SK-N-SH (cell line): Measurements from ENCODE around the gene RPS6KB2. TPM values are rescaled to one million over a fixed set of nuclear protein-coding genes. Genes with fewer than 3 reads are reported as not detected.

Experiments
- CTCF ChIA-PET: fragments of 300-600, 350-600 bp; formaldehyde crosslinking; extraction: SDS; loops from one replicate; lab custom pipeline; 2021; lab: Yijun Ruan, JAX
- POLR2A ChIA-PET: fragments of 350-600 bp; sonication (Branson Sonifier 250); formaldehyde crosslinking; extraction: SDS; loops from one replicate; lab custom pipeline; 2020; ENCODE audit warnings: antibody characterized with exemption, inconsistent platforms; lab: Yijun Ruan, JAX
- DNase-seq: peaks from one replicate; pipeline ENCODE4 v3.0.0; 2012
- H2AFZ ChIP-seq: fragments of 200-600 bp; sonication (generic); 2 replicates; pipeline ENCODE4 v1.8.1; 2016; ENCODE audit warnings: antibody characterized with exemption, mild to moderate bottlenecking, low read depth
- H3F3A ChIP-seq: fragments of 200-600 bp; sonication (generic); replicated peaks from 2 replicates; pipeline ENCODE3; 2016; ENCODE audit warnings: antibody characterized with exemption, mild to moderate bottlenecking; ENCODE audit not compliant: insufficient read depth
- H3K27ac ChIP-seq, 2 experiments: fragments of 200-500 bp in 1 of 2; fragments of 200-600 bp in 1 of 2; sonication (Bioruptor generic) in 1 of 2; sonication (generic), shearing (Covaris generic) in 1 of 2; 2 replicates each; pipeline versions ENCODE4 v1.5.1 to v1.6.1; 2014 to 2016; ENCODE audit warnings: low read depth in 2 of 2, inconsistent platforms in 1 of 2, low read length in 1 of 2, mild to moderate bottlenecking in 1 of 2, mixed read lengths in 1 of 2
- H3K27me3 ChIP-seq: fragments of 200-600 bp; sonication (generic), shearing (Covaris generic); 2 replicates; pipeline ENCODE4 v1.6.1; 2016; ENCODE audit warnings: mixed run types; ENCODE audit not compliant: insufficient read depth
- H3K36me3 ChIP-seq, 2 experiments: fragments of 200-500 bp in 1 of 2; fragments of 200-600 bp in 1 of 2; sonication (Bioruptor generic) in 1 of 2; sonication (generic) in 1 of 2; replicated peaks in 1 of 2; 2 replicates each; pipeline versions ENCODE3 to v1.5.1; 2014 to 2016; ENCODE audit warnings: low read length in 1 of 2, mild to moderate bottlenecking in 1 of 2; ENCODE audit not compliant: insufficient read depth in 2 of 2, control insufficient read depth in 1 of 2
- H3K4me1 ChIP-seq, 2 experiments: fragments of 200-500 bp in 1 of 2; fragments of 200-600 bp in 1 of 2; sonication (Bioruptor generic) in 1 of 2; sonication (generic), shearing (Covaris generic) in 1 of 2; 2 replicates each; pipeline versions ENCODE4 v1.5.1 to v1.6.1; 2014 to 2016; ENCODE audit warnings: low read depth in 1 of 2, low read length in 1 of 2, mixed run types in 1 of 2; ENCODE audit not compliant: insufficient read depth in 2 of 2, control insufficient read depth in 1 of 2
- H3K4me2 ChIP-seq: fragments of 200-600 bp; sonication (generic), shearing (Covaris generic); 2 replicates; pipeline ENCODE4 v1.6.1; 2017; ENCODE audit warnings: mixed run types
- H3K4me3 ChIP-seq, 2 experiments: fragments of 200-500 bp in 1 of 2; fragments of 200-600 bp in 1 of 2; sonication (Bioruptor generic) in 1 of 2; sonication (generic), shearing (Covaris generic) in 1 of 2; 2 replicates each; pipeline versions ENCODE4 v1.5.1 to v1.8.1; 2014 to 2016; ENCODE audit warnings: low read depth in 2 of 2, inconsistent platforms in 1 of 2, low read length in 1 of 2, mild to moderate bottlenecking in 1 of 2, mixed read lengths in 1 of 2, moderate library complexity in 1 of 2
- H3K79me2 ChIP-seq: fragments of 200-600 bp; sonication (generic); 2 replicates; pipeline ENCODE4 v1.8.1; 2017; ENCODE audit warnings: mild to moderate bottlenecking; ENCODE audit not compliant: insufficient read depth
- H3K9ac ChIP-seq: fragments of 200-600 bp; sonication (generic); 2 replicates; pipeline ENCODE4 v1.6.1; 2017; ENCODE audit warnings: mixed run types
- H3K9me2 ChIP-seq: fragments of 200-600 bp; sonication (generic); 2 replicates; pipeline ENCODE4 v1.6.1; 2017; ENCODE audit warnings: mixed run types
- H3K9me3 ChIP-seq: fragments of 200-600 bp; sonication (generic); 2 replicates; pipeline ENCODE4 v1.6.1; 2017; ENCODE audit warnings: mixed run types, mild to moderate bottlenecking, moderate library complexity
- H4K20me1 ChIP-seq: fragments of 200-600 bp; sonication (generic); 2 replicates; pipeline ENCODE4 v1.6.1; 2017; ENCODE audit warnings: mild to moderate bottlenecking, mixed run types; ENCODE audit not compliant: insufficient read depth
- ELF1 ChIP-seq: IDR thresholded peaks from 2 replicates; pipeline ENCODE4 v1.4.0; 2012
- EP300 ChIP-seq, 2 experiments: IDR thresholded peaks; 2 replicates each; pipeline versions ENCODE4 v1.4.0 to v1.6.1; 2012; ENCODE audit warnings: borderline replicate concordance in 1 of 2, low read depth in 1 of 2, low read length in 1 of 2
- EZH2phosphoT487 ChIP-seq: fragments of 200-600 bp; sonication (generic); IDR thresholded peaks from 2 replicates; pipeline ENCODE4 v1.6.1; 2017; ENCODE audit warnings: low read depth, mixed run types, mild to moderate bottlenecking, antibody characterized with exemption, moderate library complexity, borderline replicate concordance
- FOXM1 ChIP-seq: IDR thresholded peaks from 2 replicates; pipeline ENCODE4 v1.4.0; 2012; ENCODE audit warnings: low read depth, mild to moderate bottlenecking
- GABPA ChIP-seq: IDR thresholded peaks from 2 replicates; pipeline ENCODE4 v1.4.0; 2012; ENCODE audit warnings: low read depth, mild to moderate bottlenecking
- GATA2 ChIP-seq: sonication (generic); formaldehyde crosslinking; IDR thresholded peaks from 2 replicates; pipeline ENCODE4 v1.5.0; 2020; ENCODE audit warnings: mild to moderate bottlenecking, missing genetic modification reagents
- JUND ChIP-seq: IDR thresholded peaks from 2 replicates; pipeline ENCODE4 v1.4.0; 2012
- MEF2A ChIP-seq: IDR thresholded peaks from 2 replicates; pipeline ENCODE4 v1.4.0; 2012; ENCODE audit warnings: low read depth, borderline replicate concordance
- NRF1 ChIP-seq: IDR thresholded peaks from 2 replicates; pipeline ENCODE4 v1.6.1; 2012; ENCODE audit warnings: low read depth, mild to moderate bottlenecking, low read length
- POLR2AphosphoS5 ChIP-seq: IDR thresholded peaks from 2 replicates; pipeline ENCODE4 v1.6.1; 2012; ENCODE audit warnings: low read depth, low read length
- RFX5 ChIP-seq: IDR thresholded peaks from 2 replicates; pipeline ENCODE4 v1.6.1; 2012; ENCODE audit warnings: mild to moderate bottlenecking, improper control_type of control experiment, low read length
- SIN3A ChIP-seq: IDR thresholded peaks from 2 replicates; pipeline ENCODE4 v1.6.1; 2012; ENCODE audit warnings: low read depth, mild to moderate bottlenecking, low read length, moderate library complexity, borderline replicate concordance
- SMC3 ChIP-seq: IDR thresholded peaks from 2 replicates; pipeline ENCODE4 v1.6.1; 2012; ENCODE audit warnings: low read depth, low read length, improper control_type of control experiment
- TAF1 ChIP-seq: IDR thresholded peaks from 2 replicates; pipeline ENCODE4 v1.6.1; 2012; ENCODE audit warnings: low read depth, mild to moderate bottlenecking, low read length, moderate library complexity, borderline replicate concordance
- YY1 ChIP-seq: IDR thresholded peaks from 2 replicates; pipeline ENCODE4 v1.4.0; 2012; ENCODE audit warnings: low read depth, mild to moderate bottlenecking
- WGBS: methylation state at CpG from one replicate; pipeline ENCODE4 v1.1.6; 2017; ENCODE audit warnings: low lambda C conversion rate; 5-methylcytosine and 5-hydroxymethylcytosine counted together
- polyA plus RNA-seq, 3 experiments: library from polyadenylated mRNA; depleted of rRNA; stranded (reverse); fragments of >200 nt; gene quantifications; 2 replicates each; pipeline ENCODE4 v1.2.3, GENCODE V29; 2012
- TF ChIP-seq, protein P1 (sequence below): IDR thresholded peaks from 2 replicates; pipeline ENCODE4 v1.4.0; 2012; ENCODE audit warnings: low read depth

RPS6KB2 gene
- polyA plus RNA-seq, 1 of the 3 experiments (the other 2 are of a cell fraction), result 52.0 TPM

DNA sequence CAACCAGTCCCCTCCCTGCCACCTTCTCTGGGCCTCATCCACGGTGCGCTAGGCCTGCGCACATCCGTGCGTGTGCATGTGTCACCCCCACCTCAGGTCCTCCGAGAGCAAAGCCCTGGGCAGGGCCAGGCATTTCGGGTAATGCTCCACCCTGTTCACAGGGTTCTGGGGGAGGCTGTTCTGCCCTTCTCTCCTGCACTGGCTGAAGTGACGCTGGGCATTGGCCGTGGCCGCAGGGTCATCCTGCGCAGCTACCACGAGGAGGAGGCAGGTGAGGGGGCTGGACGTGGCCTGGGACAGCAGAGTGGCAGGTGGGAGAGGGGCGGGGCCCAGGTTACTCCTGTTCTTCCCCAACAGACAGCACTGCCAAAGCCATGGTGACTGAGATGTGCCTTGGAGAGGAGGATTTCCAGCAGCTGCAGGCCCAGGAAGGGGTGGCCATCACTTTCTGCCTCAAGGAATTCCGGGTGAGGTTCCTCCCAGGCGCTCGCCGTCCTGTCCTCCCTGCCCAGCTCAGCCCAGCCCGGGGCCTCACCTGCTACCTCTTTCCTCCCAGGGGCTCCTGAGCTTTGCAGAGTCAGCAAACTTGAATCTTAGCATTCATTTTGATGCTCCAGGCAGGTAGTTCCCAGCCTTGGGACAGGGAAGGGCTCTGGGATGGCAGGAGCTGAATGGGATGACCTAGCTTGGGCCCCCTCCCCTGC, 32.6 kb upstream of the RPS6KB2 start (continued):
- TF ChIP-seq FOXM1, result no peak
- TF ChIP-seq SIN3A, result no peak

DNA sequence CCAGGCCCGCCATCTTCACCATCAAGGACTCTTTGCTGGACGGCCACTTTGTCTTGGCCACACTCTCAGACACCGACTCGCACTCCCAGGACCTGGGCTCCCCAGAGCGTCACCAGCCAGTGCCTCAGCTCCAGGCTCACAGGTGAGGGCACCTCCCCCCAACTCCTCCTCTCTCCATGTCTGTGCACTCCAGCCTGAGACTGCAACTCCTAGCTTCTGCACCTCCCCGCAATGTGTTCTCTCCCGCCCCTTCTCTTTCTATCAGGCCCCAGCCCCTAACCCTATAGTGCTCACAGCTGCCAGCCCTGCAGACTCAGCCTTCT, 32.1 kb upstream of the RPS6KB2 start:
- H3K4me1 ChIP-seq, result peaks cover 6 to 21% of the 10 kb centered on the region in 2 experiments; a peak in 2 of 4 replicates
- H3K27ac ChIP-seq, result no peak overlapping the region
- H3K4me3 ChIP-seq, result no peak overlapping the region
- no peak overlapping the region for H3K9ac ChIP-seq
- no peaks in the 10 kb centered on the region for H3K9me2 ChIP-seq
- H3K9me3 ChIP-seq, result no peaks in the 10 kb centered on the region
- H2AFZ ChIP-seq, result no peak overlapping the region
- WGBS, result 90% methylated on average over 7 of the region's 7 CpGs
- H4K20me1 ChIP-seq, result peaks cover 14% of the 10 kb centered on the region
- no peak for DNase-seq
- peaks cover 34% of the 10 kb centered on the region for H3K79me2 ChIP-seq
- H3F3A ChIP-seq, result peaks cover 9% of the 10 kb centered on the region
- peaks cover 8 to 22% of the 10 kb centered on the region in 2 experiments for H3K36me3 ChIP-seq
- TF ChIP-seq POLR2AphosphoS5 (no peak), EZH2phosphoT487 (no peak), JUND (no peak), MEF2A (no peak), EP300 (IDR thresholded peaks at IDR 0.05; ENCODE audit: borderline replicate concordance in 1 of 2, low read depth in 1 of 2, low read length in 1 of 2) (no peak), SIN3A (no peak), TAF1 (no peak), ELF1 (no peak), GABPA (no peak), NRF1 (no peak), RFX5 (no peak), YY1 (no peak), SMC3 (no peak), GATA2 (CRISPR knock-in tag) (no peak)
- TF ChIP-seq, protein P1, sequence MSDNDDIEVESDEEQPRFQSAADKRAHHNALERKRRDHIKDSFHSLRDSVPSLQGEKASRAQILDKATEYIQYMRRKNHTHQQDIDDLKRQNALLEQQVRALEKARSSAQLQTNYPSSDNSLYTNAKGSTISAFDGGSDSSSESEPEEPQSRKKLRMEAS, result no peak
- ChIA-PET CTCF (interaction anchor here (0.7 to 4.9 kb wide), 5 partner anchors 14 to 110 kb away, joined by 3 to 29 read pairs (median 5); partner anchors contain the start of gene TMEM134), POLR2A (interaction anchor here (1.1 kb wide), 1 partner anchor 24 kb away, joined by 3 read pairs; no protein-coding TSS in a partner anchor)
- no peaks in the 10 kb centered on the region for H3K27me3 ChIP-seq
- no peak overlapping the region for H3K4me2 ChIP-seq
